ENCODE data around the gene HNRNPH2.
A peak's percentile ranks its signal among the peaks of the same experiment; 100 is the strongest.

Gene HNRNPH2

GRCh38 chrX:101430457-101431078 lies 22.5 kb downstream of the HNRNPH2 start:
- no peak for TF ChIP-seq CTCF (conservative IDR thresholded peaks at IDR 0.05)
- H3K27ac ChIP-seq = no peak overlapping the region

- no peak for TF ChIP-seq CTCF (conservative IDR thresholded peaks at IDR 0.05)
- no peak overlapping the region for H3K27ac ChIP-seq
Measured at GRCh38 chrX:101442085-101442484, 34.1 kb downstream of the HNRNPH2 start.

GRCh38 chrX:101449279-101449678 lies 41.3 kb downstream of the HNRNPH2 start:
- no peak for TF ChIP-seq CTCF (conservative IDR thresholded peaks at IDR 0.05)
- H3K27ac ChIP-seq = no peak overlapping the region

GRCh38 chrX:101450085-101450484 lies 42.1 kb downstream of the HNRNPH2 start:
- no peak for TF ChIP-seq CTCF (conservative IDR thresholded peaks at IDR 0.05)
- H3K27ac ChIP-seq = no peak overlapping the region

- no peak for TF ChIP-seq CTCF (conservative IDR thresholded peaks at IDR 0.05)
- H3K27ac ChIP-seq = peak overlapping the region; percentile 8; the same call in 1 of the 2 replicates
Measured at GRCh38 chrX:101450961-101451360, 42.9 kb downstream of the HNRNPH2 start.

GRCh38 chrX:101452056-101452455 lies 44.0 kb downstream of the HNRNPH2 start:
- no peak overlapping the region for H3K27ac ChIP-seq
- TF ChIP-seq CTCF (conservative IDR thresholded peaks at IDR 0.05) = no peak

GRCh38 chrX:101460669-101461068 lies 52.6 kb downstream of the HNRNPH2 start:
- no peak for TF ChIP-seq CTCF (conservative IDR thresholded peaks at IDR 0.05)

More at GRCh38 chrX:101460669-101461068, 52.6 kb downstream of the HNRNPH2 start:
- no peak overlapping the region for H3K27ac ChIP-seq

All from VCaP (cell line).